Ramos (cell line): ENCODE data around the gene DESI1.
"Not testable (repeated sequence)": the region's sequence is repeated elsewhere in the genome, so short reads cannot be mapped to it uniquely, and the experiment has no call there.

Experiments used
- in situ Hi-C: fragments of 300-500 bp; cut with MboI; formaldehyde crosslinking; loops from one replicate; pipeline ENCODE4 v1.14.3; 2022; ENCODE audit warnings: low sequenced_read_pairs; ENCODE audit not compliant: unreplicated experiment

DESI1 gene

DNA sequence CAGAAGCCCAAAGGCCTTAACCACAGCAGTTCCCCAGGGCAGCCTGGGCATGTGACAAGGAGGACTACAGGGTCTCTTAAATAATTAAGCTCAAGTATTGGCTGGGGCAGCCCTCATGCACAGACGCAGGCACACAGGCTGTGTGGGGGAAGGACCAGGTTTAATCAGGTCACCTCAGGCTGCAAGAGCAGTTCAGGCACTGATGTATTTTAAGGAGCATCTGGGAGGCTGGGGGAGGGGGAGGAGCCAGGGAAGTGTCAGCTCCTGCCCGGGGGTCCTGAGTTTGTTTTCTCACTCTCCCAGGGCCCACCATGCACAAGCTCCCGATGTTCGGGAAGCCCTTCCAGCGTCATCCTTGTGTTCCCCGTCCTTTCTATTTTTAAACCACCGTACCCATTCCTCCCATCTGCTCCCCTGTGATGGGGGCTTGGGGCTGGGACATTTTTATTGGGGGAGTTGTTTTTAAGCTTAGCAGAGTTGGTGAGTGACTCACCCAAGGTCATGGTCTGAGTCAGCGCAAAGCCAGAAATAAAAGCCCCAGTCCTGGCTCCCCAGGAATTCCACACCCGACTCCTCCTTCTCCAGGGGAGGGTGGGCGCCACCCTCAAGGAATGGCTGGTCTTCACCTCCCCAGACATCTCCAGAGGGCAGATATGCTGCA is 57.7 kb downstream of the DESI1 start:
- in situ Hi-C loops: no loop called here

DNA sequence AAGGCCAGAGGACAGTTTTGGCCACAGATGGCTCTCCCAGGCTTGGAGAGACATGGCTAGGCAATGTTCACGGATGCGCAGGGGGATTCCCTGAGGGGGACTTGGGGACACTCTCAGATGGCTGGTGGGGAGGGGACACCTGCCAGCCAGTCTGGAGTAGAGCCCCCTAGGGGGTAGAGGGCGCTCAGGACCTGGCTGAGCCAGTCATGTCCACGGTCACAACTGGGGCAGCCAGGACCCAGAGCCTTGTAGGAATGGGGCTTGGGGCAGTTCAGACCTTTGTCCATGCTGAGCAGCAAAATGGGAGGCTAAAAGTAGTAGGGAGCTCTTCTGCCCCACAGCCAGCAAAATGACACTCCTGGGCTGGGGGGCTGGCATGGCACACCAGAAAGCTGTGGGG is 58.4 kb downstream of the DESI1 start:
- in situ Hi-C loops: no loop called here

DNA sequence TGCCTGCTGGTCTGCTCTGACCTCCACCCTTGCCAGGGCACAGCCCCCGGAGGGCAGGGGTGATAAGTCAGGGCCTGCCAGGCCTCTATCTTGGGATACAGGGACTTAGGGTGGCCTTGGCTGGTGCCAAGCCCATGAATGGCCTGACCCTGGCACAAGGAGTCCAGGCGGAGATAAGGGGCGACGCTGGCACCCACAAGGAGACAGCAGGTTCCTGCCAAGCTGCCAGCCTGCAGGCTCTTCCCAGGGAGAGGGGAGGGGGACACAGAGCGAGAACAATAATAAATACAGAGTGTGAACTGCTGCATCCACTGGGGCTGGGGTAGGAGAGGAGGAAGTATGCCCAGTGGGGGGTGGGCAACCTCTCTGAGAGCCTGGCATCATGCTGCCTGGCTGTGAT is 59.1 kb downstream of the DESI1 start:
- in situ Hi-C loops: no loop called here

DNA sequence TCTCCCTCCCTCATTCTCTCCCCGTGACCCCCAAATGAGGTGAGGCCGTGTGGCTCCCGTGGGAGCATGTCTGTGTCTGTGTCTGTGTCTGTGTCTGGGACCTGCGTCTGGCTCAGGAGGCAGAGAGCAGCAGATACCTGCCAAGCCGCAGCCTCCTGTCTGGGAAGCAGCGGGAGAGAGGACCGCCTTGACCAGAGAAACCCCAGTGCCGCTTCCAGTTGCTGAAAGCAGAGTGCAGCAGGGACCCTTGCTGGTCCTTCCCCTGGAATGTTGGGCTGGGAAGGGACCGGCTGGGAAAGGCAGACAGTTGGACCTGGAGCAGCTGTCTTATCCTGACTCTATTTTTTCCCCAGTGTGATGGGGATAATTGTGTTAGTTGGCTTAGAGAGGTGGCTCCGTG is 59.5 kb downstream of the DESI1 start:
- in situ Hi-C loops: no loop called here

DNA sequence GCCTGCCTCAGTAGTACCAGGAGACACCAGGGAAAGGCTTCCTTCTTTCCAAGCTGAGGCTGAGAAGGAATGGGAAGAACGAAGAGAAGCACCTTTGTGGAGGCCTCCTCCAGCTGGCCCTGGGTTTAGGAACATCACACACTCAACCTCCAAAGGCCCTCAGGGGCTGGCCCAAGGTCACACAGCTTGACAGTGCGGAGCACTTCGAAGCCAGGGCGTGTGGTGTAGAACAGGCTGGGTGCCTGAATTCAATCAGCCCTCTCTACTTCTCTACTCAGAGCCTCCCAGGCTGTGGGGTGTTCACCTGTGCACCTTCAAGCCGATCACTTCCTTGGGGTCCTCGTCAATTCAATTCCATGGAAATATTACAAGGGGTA is 60.8 kb downstream of the DESI1 start:
- in situ Hi-C loops: no loop called here

DNA sequence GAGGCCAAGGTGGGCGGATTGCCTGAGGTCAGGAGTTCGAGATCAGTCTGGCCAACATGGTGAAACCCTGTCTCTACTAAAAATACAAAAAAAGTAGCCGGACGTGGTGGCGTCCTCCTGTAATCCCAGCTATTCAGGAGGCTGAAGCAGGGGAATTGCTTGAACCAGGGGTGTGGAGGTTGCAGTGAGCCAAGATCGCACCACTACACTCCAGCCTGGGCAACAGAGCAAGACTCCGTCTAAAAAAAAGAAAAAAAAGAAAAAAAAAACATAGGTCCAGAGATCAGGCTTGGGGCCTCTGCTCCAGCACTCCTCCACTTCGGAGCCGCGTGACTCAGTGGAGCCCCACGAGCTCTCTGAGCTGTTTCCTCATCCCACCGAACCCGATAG is 62.6 kb downstream of the DESI1 start:
- in situ Hi-C loops: not testable (repeated sequence)

DNA sequence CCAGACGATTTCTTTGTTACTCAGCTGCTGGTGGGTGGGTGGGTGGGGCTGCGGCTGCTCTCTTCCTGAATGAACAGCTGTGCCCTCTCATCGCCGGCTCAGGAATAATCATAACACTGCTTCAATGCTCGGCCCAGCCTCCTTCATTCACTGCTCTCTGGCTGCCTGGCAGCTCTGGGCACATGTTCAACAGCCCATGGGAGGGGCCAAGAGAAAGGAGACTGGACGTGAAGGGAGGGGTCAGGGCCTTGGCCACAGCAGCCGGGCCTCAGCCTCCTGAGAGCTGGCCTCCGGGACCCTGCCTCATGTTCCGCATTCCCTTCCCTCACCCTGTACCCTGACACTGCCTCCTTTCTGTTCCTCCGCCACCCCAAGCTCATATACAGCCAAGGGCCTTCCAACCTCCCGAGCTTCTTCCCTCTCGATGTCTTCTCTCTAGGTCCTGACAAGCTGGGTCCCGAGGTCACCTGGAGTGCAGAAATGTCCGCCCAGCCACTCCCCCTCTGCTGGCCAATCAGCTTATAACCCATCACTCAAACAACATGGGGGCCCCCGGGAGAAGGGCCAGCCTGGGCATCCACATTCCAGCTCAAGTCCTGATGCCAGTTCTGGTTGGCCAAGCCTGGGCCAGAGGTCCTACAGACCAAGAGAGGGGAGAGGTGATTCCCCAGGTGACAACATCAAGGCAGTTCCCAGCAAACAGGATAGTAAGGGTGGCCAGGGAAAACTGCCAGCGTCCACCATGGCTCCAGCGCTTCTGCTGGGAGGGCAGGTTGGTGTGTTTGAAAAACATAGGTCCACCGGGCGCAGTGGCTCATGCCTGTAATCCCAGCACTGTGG is 63.2 kb downstream of the DESI1 start:
- in situ Hi-C loops: no loop called here

DNA sequence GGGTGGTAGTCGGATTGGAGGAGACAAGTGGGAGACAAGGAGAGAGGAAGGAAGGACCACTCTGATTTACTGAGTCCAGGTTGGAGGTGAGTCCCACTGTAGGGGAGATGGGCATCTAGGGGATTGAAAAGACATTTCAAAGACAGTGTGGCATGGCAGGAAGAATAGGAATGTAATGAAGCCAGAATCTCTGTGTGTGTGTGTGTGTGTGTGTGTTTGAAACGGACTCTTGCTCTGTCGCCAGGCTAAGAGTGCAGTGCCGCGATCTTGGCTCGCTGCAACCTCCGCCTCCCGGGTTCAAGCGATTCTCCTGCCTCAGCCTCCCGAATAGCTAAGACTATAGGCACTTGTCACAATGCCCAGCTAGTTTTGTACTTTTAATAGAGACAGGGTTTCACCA is 64.3 kb downstream of the DESI1 start:
- in situ Hi-C loops: no loop called here

DNA sequence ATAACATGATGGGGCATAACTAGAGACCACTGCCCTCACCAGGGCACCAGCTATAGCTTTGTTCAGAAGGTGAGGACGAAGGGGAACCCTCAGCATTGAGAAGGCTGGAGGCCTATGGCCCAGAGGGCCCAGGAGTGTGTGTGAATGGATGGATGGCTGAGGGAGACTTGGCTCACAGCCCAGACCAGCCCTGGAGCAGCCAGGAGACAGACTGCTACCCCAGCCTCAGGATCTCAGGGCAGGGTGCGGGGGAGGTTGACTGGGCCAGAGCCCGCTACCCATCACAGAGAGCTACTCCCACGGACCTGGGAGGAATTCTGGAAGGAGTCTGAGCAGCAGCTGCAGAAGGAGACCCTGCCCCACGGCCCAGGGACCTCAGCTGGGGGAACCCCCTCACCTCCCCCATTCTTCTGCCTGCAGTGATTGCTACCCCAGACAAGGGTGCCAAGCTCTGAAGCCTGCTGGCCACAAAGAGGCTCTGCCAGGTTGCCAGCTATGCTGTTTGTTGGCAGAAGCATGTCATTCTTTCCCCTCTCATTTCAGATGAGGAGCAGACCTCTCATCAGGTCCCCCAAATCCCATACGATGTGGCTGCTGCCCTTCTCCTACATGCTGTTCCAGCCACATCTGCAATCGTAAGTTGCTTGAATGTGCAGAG is 65.4 kb downstream of the DESI1 start:
- in situ Hi-C loops: no loop called here

DNA sequence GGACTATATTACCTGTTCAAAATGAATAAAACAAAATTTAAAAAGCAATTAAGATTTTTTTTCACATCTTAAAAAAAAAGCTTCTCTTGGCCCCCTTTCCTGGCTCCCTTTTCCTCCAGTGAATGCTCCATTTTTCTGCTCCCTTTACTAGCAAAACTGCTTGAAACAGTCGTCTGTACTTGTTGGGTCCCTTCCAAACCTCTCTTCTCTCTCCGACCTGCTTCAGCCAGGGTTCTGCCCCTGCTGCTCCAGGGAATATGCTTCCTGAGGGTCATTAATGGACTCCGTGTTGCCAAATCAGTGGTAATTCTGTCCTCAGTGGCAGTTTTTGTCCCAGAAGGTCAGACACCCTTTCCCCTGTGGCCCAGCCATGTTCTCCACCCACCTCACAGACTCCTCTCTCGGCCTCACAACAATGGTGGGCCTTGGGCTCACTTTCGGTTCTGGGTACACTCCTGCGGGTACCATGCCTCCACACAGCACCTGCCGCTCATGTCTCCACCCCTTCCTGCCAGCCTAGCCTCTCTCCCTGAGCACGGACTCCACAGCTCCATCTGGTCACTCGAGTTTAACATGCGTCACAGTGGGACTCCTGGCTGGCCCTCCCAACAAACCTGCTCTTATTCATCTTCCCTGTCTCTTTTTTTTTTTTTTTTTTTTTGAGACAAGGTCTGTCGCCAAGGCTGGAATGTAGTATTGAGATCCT is 68.8 kb downstream of the DESI1 start:
- in situ Hi-C loops: no loop called here

DNA sequence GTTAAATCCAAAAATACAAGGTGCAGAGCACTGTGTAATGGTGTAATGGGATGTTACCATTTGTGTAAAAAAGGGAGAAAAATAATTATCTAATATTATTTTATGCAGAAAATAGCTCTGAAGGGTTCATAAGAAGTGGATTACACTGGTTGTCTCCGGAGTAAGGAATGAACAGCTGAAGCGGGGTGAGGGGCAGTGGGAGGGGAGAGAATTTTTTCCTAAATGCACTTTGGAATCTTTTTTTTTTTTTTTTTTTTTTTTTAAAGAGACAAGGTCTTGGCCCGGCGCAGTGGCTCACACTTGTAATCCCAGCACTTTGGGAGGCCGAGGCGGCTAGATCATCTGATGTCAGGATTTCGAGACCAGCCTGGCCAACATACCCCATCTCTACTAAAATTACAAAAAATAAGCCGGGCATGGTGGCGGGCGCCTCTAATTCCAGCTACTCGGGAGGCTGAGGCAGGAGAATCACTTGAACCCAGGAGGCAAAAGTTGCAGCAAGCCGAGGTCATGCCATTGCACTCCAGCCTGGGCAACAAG is 69.8 kb downstream of the DESI1 start:
- in situ Hi-C loops: no loop called here

DNA sequence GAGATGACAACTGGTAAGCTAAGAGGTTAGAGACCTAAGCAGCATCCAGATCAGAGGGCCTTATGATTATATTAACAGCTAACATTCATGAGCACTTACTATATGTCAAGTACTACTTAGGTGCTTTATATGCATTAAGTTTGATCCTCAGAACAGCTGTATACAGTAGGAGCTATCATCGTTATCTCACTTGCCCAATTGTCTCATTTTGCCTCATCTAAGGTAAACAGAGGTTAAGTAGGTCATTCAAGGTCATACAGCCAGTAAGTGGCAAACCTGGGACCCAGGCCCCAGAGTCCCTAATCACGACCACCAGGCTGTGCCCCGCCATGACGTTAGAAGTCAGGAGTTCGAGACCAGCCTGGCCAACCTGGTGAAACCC is 72.0 kb downstream of the DESI1 start:
- in situ Hi-C loops: no loop called here
